Tibial artery (tissue), 4 donors: Measurements from ENCODE around the gene FBXO36.
A peak's percentile ranks its signal among the peaks of the same experiment; 100 is the strongest.

ENCODE experiments used
- DNase-seq, 2 donors: peaks; one replicate each; pipeline ENCODE4 v3.0.0-alpha.2; 2019
- H3K27ac ChIP-seq, 2 donors: fragments of 200-600 bp; sonication (generic) in 1 of 2; 1 replicate in 1 of 2; 2 replicates in 1 of 2; pipeline ENCODE4 v1.5.1; 2018 to 2019; ENCODE audit warnings: mild to moderate bottlenecking in 1 of 2
- H3K27me3 ChIP-seq, 2 donors: fragments of 200-600 bp; sonication (generic) in 1 of 2; one replicate each; pipeline versions ENCODE4 v1.5.1 to v1.6.0; 2016 to 2019
- H3K36me3 ChIP-seq, 3 donors: fragments of 200-600 bp; sonication (generic) in 2 of 3; one replicate each; pipeline ENCODE4 v1.5.1; 2016 to 2019; ENCODE audit warnings: mild to moderate bottlenecking in 2 of 3
- H3K4me1 ChIP-seq, 4 donors: fragments of 200-600 bp; sonication (generic) in 2 of 4; 1 replicate in 3 of 4; 2 replicates in 1 of 4; pipeline ENCODE4 v1.5.1; 2016 to 2019
- H3K4me3 ChIP-seq, 2 donors: fragments of 200-600 bp; sonication (generic) in 1 of 2; 1 replicate in 1 of 2; 2 replicates in 1 of 2; pipeline ENCODE4 v1.5.1; 2018 to 2019; ENCODE audit warnings: mild to moderate bottlenecking in 2 of 2
- H3K9me3 ChIP-seq, 3 donors: fragments of 200-600 bp; sonication (generic) in 1 of 3; one replicate each; pipeline ENCODE4 v1.5.1; 2016 to 2019
- intact Hi-C: fragments of 100-400 bp; cut with DNase I; formaldehyde crosslinking; loops from one replicate; pipeline ENCODE4 v1.15.0; 2023; ENCODE audit warnings: low total_unique reads
- TF ChIP-seq, protein P1 (sequence below), 2 experiments: fragments of 200-600 bp in 1 of 2; fragments of 450-650 bp in 1 of 2; IDR thresholded peaks; one replicate each; pipeline ENCODE4 v1.5.1; 2017 to 2019; ENCODE audit warnings: antibody characterized with exemption in 2 of 2, mild to moderate bottlenecking in 1 of 2, moderate library complexity in 1 of 2

FBXO36 gene

DNA sequence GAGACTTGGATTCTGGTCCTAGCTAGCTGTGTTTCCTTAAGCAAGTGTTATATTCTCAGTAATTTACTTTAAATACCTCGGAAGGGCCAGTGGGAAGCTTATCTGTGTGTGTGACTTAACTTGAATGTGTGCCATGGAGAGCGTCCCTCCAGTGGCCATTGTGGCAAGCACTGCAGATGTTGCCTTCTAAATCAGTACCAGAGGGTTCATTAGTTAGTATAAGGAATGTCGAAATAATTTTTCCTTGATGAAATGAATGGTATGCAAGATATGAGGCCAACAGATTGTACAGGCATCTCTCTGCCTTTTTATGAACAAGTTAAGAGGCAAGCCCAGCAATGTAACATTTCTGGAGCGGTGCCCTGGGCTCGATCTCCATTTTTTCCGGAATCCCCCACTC lies 52.0 kb downstream of the FBXO36 start:
- TF ChIP-seq, protein P1, sequence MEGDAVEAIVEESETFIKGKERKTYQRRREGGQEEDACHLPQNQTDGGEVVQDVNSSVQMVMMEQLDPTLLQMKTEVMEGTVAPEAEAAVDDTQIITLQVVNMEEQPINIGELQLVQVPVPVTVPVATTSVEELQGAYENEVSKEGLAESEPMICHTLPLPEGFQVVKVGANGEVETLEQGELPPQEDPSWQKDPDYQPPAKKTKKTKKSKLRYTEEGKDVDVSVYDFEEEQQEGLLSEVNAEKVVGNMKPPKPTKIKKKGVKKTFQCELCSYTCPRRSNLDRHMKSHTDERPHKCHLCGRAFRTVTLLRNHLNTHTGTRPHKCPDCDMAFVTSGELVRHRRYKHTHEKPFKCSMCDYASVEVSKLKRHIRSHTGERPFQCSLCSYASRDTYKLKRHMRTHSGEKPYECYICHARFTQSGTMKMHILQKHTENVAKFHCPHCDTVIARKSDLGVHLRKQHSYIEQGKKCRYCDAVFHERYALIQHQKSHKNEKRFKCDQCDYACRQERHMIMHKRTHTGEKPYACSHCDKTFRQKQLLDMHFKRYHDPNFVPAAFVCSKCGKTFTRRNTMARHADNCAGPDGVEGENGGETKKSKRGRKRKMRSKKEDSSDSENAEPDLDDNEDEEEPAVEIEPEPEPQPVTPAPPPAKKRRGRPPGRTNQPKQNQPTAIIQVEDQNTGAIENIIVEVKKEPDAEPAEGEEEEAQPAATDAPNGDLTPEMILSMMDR (IDR thresholded peaks at IDR 0.05) = no peak
- intact Hi-C loops = no loop called here
- Histone ChIP-seq H3K4me1 (peaks cover 0 to 11% (median 4%) of the 10 kb centered on the region in 4 donors), H3K27ac (no peak overlapping the region), H3K9me3 (no peaks in the 10 kb centered on the region), H3K27me3 (no peaks in the 10 kb centered on the region), H3K4me3 (no peak overlapping the region), H3K36me3 (no peaks in the 10 kb centered on the region)
- DNase-seq = peak in 1 of 2 donors; percentile 28

DNA sequence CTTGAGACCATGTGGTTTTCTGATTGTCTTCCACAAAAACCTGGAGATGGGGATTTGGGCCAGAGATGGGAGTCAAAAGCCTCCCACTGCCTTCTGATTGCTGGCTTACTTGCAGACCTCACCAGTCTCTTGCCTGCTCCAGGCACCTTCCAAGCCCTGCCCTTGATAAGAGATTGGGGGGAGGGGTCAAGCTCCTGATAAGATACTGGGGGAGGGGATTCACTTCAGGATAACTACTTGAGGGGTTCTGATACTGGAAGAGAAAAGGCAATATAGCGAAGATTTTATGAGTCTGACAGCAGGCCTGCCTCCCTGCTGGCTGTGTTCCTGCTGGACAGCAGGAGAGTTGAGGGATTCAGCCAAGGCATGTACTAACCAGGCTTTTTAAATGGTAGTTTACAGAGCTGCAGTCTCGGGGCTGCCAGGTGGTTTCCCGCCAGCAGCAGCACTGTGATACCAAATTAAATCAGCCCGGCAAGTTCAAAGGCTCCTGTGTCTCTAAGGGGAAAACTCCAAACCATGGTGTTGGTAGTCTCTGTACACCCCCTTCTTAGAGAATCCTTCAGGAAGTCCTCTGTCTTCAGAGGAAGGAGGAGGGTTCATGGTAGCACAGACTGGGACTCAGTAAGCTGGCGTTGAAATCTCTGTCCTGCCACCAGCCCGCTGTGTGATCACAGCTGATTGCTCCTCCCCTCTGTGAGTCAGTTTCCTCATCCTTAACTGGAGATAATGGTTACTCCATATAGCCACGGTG lies 58.3 kb downstream of the FBXO36 start:
- H3K27ac ChIP-seq = peak overlapping the region; percentile 8 to 42
- H3K9me3 ChIP-seq = no peaks in the 10 kb centered on the region
- H3K4me1 ChIP-seq = peaks cover 0 to 9% (median 1%) of the 10 kb centered on the region in 4 donors
- no peaks in the 10 kb centered on the region for H3K36me3 ChIP-seq
- DNase-seq = peak; percentile 39 to 66
- intact Hi-C loops = no loop called here
- H3K27me3 ChIP-seq = no peaks in the 10 kb centered on the region
- TF ChIP-seq, protein P1 (IDR thresholded peaks at IDR 0.05) = no peak
- H3K4me3 ChIP-seq = peak overlapping the region in 1 of 2 donors; percentile 23

DNA sequence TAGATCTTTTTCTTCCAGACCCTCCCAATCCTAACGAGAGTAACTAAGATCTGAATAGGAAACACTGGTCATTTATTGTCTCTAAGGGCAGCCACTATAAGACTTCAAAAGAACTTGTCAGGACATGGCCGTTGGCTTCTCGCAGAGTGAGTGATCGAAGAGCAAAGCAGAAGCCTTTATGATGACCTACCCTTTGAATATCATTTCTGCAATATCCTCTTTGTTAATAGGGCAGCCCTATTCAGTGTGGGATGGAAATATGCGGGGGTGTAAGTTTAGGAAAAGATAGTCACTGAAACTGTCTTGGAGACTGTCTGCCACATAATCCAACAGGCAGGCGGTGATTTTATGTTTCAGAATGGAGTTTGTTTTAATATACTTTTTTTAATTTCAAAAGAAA lies 70.9 kb downstream of the FBXO36 start:
- Histone ChIP-seq H3K4me3 (no peak overlapping the region), H3K4me1 (no peaks in the 10 kb centered on the region), H3K27ac (no peak overlapping the region), H3K36me3 (no peaks in the 10 kb centered on the region), H3K27me3 (no peaks in the 10 kb centered on the region), H3K9me3 (peaks cover 0 to 5% (median 0%) of the 10 kb centered on the region in 3 donors)
- intact Hi-C loops = no loop called here
- TF ChIP-seq, protein P1 (IDR thresholded peaks at IDR 0.05) = no peak
- no peak for DNase-seq

DNA sequence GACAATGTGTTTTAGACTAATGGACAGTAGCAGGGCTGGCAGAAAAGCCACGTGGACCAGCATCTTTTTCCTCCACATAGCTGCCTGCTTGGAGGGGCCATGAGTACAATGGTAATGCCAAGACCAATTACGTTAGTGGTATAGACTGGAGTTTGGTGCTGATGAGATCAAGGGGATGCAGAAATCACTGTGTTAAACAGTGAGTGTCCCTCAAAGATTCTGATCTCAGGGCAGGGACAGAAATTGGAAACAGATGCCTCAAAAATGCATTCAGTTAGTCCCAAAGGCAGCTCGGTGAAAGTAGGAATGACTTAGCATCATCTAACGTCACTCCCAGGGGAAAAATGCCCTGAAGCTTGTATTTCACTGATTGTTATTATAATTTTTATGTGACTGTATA lies 74.0 kb downstream of the FBXO36 start:
- Histone ChIP-seq H3K36me3 (no peaks in the 10 kb centered on the region), H3K27me3 (no peaks in the 10 kb centered on the region), H3K4me3 (no peak overlapping the region), H3K9me3 (peaks cover 0 to 5% (median 0%) of the 10 kb centered on the region in 3 donors), H3K27ac (no peak overlapping the region), H3K4me1 (no peaks in the 10 kb centered on the region)
- no peak for DNase-seq
- intact Hi-C loops = no loop called here
- TF ChIP-seq, protein P1 (IDR thresholded peaks at IDR 0.05) = no peak

DNA sequence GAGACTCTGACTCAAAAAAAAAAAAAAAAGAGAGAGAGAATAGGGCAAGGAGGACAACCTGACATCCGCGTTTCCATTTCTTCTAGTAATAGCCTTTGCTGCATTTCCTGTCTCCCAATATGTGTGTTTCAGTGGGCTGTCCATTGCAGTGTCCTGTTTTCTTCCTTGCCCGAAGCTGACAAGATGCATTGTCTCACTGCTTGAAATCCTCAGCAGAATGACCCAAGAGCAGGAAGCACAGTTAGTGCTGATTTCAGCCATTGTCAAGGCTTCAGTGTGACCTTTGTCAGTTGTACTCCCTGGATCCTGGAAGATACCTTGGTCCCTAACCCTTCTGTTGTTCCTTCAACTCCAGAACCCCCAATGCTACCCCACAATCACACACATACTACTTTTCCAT lies 75.3 kb downstream of the FBXO36 start:
- no peaks in the 10 kb centered on the region for H3K27me3 ChIP-seq
- DNase-seq = no peak
- intact Hi-C loops = no loop called here
- no peaks in the 10 kb centered on the region for H3K9me3 ChIP-seq
- no peaks in the 10 kb centered on the region for H3K36me3 ChIP-seq
- TF ChIP-seq, protein P1 (IDR thresholded peaks at IDR 0.05) = no peak
- H3K4me1 ChIP-seq = no peaks in the 10 kb centered on the region
- no peak overlapping the region for H3K4me3 ChIP-seq
- H3K27ac ChIP-seq = no peak overlapping the region
